OCI-LY3 (cell line): Measurements from ENCODE around the gene FBXO42.

Source experiments
- H2AFZ ChIP-seq: fragments of 200-600, 300-600 bp; shearing (Covaris generic); 2 replicates; pipeline ENCODE4 v1.6.0; 2014; ENCODE audit warnings: antibody characterized with exemption, low read depth, low read length
- H3K27ac ChIP-seq: fragments of 200-600, 300-600 bp; sonication (generic); 2 replicates; pipeline ENCODE4 v1.5.1; 2014; ENCODE audit warnings: mild to moderate bottlenecking, low read length, moderate library complexity, mixed read lengths
- H3K27me3 ChIP-seq: fragments of 200-600, 300-600 bp; sonication (generic); 2 replicates; pipeline ENCODE4 v1.6.1; 2014; ENCODE audit warnings: low read depth, low read length, mixed read lengths
- H3K36me3 ChIP-seq: fragments of 200-600, 300-600 bp; sonication (generic); replicated peaks from 2 replicates; pipeline ENCODE3; 2014; ENCODE audit warnings: low read depth, low read length, mixed read lengths
- H3K4me1 ChIP-seq: fragments of 300-600, 200-600 bp; sonication (generic); 2 replicates; pipeline ENCODE4 v1.6.1; 2014; ENCODE audit warnings: low read length, mixed read lengths
- H3K4me2 ChIP-seq: fragments of 200-600, 300-600 bp; sonication (generic); 2 replicates; pipeline ENCODE4 v1.6.1; 2014; ENCODE audit warnings: low read length, mixed read lengths
- H3K4me3 ChIP-seq: fragments of 300-600, 200-600 bp; sonication (generic); 2 replicates; pipeline ENCODE4 v1.5.1; 2014; ENCODE audit warnings: antibody characterized with exemption, mild to moderate bottlenecking, low read length, moderate library complexity
- H3K79me2 ChIP-seq: fragments of 300-600, 200-600 bp; shearing (Covaris generic); 2 replicates; pipeline ENCODE4 v1.6.1; 2014; ENCODE audit warnings: mild to moderate bottlenecking, low read length, mixed read lengths
- H3K9ac ChIP-seq: fragments of 300-600, 200-600 bp; shearing (Covaris generic); 2 replicates; pipeline ENCODE4 v1.6.0; 2014; ENCODE audit warnings: mild to moderate bottlenecking, low read length, moderate library complexity
- H3K9me3 ChIP-seq: fragments of 200-600, 300-600 bp; shearing (Covaris generic); 2 replicates; pipeline ENCODE4 v1.6.1; 2014; ENCODE audit warnings: low read length, mixed read lengths; ENCODE audit not compliant: insufficient read depth
- H4K20me1 ChIP-seq: fragments of 200-600, 300-600 bp; sonication (generic); 2 replicates; pipeline ENCODE4 v1.6.1; 2016; ENCODE audit warnings: low read length, mixed read lengths; ENCODE audit not compliant: insufficient read depth
- EZH2phosphoT487 ChIP-seq: fragments of 200-600 bp; shearing (Covaris generic); IDR thresholded peaks from 2 replicates; pipeline ENCODE4 v1.6.1; 2018; ENCODE audit warnings: antibody characterized with exemption, mixed run types, low read depth
- TF ChIP-seq, protein P1 (sequence below): fragments of 200-600, 300-600 bp; sonication (generic); IDR thresholded peaks from 2 replicates; pipeline ENCODE4 v1.5.1; 2014; ENCODE audit warnings: antibody characterized with exemption, low read length, low read depth

The FBXO42 gene

DNA sequence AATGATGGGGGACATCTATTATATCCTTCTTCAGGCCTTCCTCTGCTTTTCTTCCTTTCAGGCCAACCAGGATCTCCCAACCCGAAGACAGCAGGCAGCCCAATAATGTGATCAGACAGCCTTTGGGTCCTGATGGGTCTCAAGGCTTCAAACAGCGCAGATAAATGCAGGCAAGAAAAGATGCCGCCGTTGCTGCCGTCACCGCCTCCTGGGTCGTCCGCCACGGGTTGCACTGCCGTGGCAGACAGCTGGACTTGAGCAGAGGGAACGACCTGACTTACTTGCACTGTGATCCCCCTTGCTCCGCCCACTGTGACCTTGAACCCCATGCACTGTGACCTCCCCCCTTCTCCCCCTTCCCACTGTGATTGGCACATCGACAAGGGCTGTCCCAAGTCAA is 42.7 kb upstream of the FBXO42 start:
- Histone ChIP-seq H3K79me2 (peaks cover 35% of the 10 kb centered on the region), H3K4me2 (no peak overlapping the region), H3K36me3 (no peaks in the 10 kb centered on the region), H3K27me3 (no peaks in the 10 kb centered on the region), H3K4me1 (no peaks in the 10 kb centered on the region), H2AFZ (no peak overlapping the region), H3K9ac (no peak overlapping the region), H4K20me1 (peaks cover 28% of the 10 kb centered on the region), H3K27ac (no peak overlapping the region), H3K9me3 (no peaks in the 10 kb centered on the region), H3K4me3 (no peak overlapping the region)
- no peak for TF ChIP-seq EZH2phosphoT487
- TF ChIP-seq, protein P1, sequence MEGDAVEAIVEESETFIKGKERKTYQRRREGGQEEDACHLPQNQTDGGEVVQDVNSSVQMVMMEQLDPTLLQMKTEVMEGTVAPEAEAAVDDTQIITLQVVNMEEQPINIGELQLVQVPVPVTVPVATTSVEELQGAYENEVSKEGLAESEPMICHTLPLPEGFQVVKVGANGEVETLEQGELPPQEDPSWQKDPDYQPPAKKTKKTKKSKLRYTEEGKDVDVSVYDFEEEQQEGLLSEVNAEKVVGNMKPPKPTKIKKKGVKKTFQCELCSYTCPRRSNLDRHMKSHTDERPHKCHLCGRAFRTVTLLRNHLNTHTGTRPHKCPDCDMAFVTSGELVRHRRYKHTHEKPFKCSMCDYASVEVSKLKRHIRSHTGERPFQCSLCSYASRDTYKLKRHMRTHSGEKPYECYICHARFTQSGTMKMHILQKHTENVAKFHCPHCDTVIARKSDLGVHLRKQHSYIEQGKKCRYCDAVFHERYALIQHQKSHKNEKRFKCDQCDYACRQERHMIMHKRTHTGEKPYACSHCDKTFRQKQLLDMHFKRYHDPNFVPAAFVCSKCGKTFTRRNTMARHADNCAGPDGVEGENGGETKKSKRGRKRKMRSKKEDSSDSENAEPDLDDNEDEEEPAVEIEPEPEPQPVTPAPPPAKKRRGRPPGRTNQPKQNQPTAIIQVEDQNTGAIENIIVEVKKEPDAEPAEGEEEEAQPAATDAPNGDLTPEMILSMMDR: no peak

DNA sequence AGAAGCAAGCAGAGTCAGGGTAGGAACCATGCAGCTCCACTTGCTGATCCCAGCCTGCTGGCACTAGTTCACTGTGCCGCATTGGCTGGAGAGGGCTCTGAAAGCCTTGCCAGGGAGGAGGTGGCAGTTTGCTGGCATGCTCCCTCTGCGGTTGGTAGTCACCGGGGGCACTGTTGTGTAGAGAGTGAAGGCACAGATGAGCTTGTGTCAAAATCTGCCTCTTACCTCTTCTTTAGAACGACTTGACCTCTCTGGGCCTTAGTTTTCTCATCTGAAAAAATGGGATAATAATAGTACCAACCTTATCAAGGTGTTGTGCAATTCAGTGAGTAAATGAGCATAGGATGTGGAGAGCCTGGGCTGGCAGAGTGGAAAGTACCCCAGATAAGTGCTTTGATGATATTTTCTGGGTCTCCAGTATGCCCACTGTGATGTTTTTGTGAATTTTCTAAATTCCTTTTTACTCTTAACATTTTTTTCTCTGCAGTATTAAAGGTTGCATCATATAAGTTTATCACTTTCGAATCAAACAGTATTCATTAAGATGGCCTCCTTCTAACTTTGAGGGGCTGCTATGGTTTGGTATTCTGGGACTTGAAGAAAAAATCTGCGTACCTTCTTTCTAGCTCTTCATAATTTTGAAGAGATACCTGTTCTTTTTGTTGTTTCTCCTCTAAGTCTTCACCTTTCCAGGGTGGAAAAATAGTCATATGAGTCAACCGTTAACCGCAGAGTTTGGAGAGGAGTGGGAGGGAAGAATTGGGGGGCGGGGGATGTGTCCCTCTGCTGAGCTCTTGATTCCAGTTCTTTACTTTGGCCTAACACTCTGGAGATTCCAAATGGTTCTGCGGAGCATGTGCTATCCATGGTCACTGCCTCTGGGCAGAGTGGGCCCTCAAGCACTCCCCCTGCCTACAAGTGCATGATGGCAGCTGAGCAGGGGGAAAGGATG is 41.6 kb upstream of the FBXO42 start:
- Histone ChIP-seq H3K27me3 (no peaks in the 10 kb centered on the region), H3K4me3 (no peak overlapping the region), H3K36me3 (no peaks in the 10 kb centered on the region), H3K4me2 (no peak overlapping the region), H3K9me3 (no peaks in the 10 kb centered on the region), H3K9ac (no peak overlapping the region), H3K79me2 (peaks cover 43% of the 10 kb centered on the region), H2AFZ (no peak overlapping the region), H3K4me1 (peaks cover under 1% of the 10 kb centered on the region), H3K27ac (no peak overlapping the region), H4K20me1 (peaks cover 31% of the 10 kb centered on the region)
- TF ChIP-seq, protein P1: no peak
- no peak for TF ChIP-seq EZH2phosphoT487

DNA sequence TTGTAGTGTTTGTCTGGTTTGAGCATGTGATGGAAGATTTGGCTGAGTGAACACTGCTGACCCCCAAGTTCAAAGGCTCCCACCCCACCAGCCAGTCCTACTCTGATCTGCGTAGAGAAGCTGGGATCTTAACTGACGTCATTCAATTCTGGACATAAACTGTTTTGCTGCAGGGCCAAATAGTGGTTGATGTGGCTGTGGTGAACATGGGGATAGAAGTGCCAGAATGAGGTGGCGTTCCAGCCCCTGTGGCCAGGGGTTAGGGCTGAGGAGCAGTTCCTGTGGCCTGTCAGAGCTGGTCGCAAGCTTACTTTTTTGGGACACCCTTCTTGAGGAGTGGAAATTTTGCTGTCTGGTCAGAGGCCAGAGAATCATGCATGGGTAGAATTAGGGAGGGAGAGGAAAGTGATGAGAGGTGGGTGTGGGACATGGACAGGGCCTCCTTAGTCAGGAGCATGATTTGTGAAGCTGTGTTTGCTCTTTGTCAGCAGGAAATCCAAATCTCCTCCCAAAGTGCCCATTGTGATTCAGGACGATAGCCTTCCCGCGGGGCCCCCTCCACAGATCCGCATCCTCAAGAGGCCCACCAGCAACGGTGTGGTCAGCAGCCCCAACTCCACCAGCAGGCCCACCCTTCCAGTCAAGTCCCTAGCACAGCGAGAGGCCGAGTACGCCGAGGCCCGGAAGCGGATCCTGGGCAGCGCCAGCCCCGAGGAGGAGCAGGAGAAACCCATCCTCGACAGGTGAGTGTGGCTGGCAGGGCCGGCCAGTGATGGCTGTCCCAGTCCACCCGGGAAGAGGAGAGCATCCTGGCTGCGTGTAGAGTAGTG is 40.7 kb upstream of the FBXO42 start:
- no peak overlapping the region for H3K9ac ChIP-seq
- no peak overlapping the region for H3K4me3 ChIP-seq
- H3K27me3 ChIP-seq: no peaks in the 10 kb centered on the region
- H4K20me1 ChIP-seq: peaks cover 31% of the 10 kb centered on the region
- peaks cover 51% of the 10 kb centered on the region for H3K79me2 ChIP-seq
- no peaks in the 10 kb centered on the region for H3K9me3 ChIP-seq
- no peak overlapping the region for H2AFZ ChIP-seq
- H3K4me1 ChIP-seq: peaks cover 9% of the 10 kb centered on the region
- H3K36me3 ChIP-seq: peaks cover 5% of the 10 kb centered on the region
- no peak overlapping the region for H3K4me2 ChIP-seq
- TF ChIP-seq, protein P1: no peak
- no peak for TF ChIP-seq EZH2phosphoT487
- no peak overlapping the region for H3K27ac ChIP-seq

DNA sequence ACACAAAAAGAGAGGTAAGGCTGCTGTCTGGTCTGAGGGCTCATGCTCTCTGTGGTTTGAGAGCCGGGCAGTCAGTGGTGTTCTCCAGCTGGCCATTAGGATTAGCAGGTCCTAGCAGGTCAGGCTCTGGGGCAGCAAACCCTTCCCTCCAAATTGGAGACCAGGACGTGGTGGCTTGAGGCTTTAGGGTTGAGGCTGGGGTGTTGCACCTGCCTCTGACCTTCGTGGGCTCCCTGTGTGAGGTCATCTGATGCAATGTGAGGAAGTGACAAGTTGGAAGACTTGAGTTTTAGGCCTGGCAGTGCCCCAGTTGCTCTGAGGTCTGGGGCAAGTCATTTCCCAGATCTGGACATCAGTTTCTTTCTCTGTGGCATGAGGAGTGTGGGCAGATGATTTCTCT is 39.1 kb upstream of the FBXO42 start:
- no peak overlapping the region for H3K4me2 ChIP-seq
- H2AFZ ChIP-seq: no peak overlapping the region
- TF ChIP-seq, protein P1: no peak
- TF ChIP-seq EZH2phosphoT487: no peak
- H3K9me3 ChIP-seq: no peaks in the 10 kb centered on the region
- H3K27ac ChIP-seq: no peak overlapping the region
- H4K20me1 ChIP-seq: peaks cover 31% of the 10 kb centered on the region
- H3K4me1 ChIP-seq: peaks cover 24% of the 10 kb centered on the region
- no peak overlapping the region for H3K9ac ChIP-seq
- peaks cover 5% of the 10 kb centered on the region for H3K36me3 ChIP-seq
- no peak overlapping the region for H3K4me3 ChIP-seq
- no peaks in the 10 kb centered on the region for H3K27me3 ChIP-seq
- H3K79me2 ChIP-seq: peaks cover 62% of the 10 kb centered on the region
